GM19099 (cell line): ENCODE results near the gene PCDHA11.

Source experiments
- POLR2A ChIP-seq: IDR thresholded peaks from 3 replicates; pipeline ENCODE4 v1.6.1; 2011; ENCODE audit warnings: low read depth; ENCODE audit not compliant: insufficient read length; ENCODE audit errors: extremely low read depth

The PCDHA11 gene

DNA sequence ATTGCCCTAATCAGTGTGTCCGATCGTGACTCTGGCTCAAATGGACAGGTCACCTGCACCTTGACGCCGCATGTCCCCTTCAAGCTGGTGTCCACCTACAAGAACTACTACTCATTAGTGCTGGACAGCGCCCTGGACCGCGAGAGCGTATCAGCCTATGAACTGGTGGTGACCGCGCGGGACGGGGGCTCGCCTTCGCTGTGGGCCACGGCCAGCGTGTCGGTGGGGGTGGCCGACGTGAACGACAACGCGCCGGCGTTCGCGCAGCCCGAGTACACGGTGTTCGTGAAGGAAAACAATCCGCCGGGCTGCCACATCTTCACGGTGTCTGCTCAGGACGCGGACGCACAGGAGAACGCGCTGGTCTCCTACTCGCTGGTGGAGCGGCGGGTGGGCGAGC, 14.6 kb downstream of the PCDHA11 start:
- TF ChIP-seq POLR2A = no peak

DNA sequence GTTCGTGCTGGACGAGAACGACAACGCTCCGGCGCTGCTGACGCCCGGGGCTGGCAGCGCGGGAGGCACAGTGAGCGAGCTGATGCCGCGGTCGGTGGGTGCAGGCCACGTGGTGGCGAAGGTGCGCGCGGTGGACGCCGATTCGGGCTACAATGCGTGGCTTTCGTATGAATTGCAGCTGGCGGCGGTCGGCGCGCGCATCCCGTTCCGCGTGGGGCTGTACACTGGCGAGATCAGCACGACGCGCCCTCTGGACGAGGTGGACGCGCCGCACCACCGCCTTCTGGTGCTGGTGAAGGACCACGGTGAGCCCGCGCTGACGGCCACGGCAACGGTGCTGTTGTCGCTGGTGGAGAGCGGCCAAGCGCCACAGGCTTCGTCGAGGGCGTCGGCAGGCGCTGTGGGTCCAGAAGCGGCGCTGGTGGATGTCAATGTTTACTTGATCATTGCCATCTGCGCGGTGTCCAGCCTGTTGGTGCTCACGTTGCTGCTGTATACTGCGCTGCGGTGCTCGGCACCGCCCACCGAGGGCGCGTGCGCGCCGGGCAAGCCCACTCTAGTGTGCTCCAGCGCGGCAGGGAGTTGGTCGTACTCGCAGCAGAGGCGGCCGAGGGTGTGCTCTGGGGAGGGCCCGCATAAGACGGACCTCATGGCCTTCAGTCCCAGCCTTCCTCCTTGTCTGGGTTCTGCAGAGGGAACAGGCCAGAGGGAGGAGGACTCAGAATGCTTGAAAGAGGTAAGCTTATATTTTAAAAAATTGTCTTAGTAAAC, 15.4 kb downstream of the PCDHA11 start:
- no peak for TF ChIP-seq POLR2A

DNA sequence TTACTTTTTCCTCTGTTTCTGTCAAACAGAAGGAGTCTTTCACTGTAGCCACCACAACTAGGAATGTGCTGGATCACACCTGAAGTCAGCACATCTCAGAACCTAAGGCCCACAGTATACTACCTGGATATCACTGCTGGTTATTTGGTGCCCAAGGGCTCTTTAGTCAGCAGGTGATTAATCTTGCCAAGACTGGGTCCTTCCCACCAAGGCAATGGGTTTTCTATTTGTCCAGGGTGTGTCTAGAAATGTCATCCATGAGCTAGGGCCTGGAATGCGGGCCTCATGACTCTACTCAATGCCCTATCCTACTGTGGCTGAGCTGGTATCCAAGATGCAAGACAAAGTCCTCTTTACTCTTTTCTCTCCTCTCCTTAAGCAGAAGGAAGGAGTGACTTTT, 47.6 kb downstream of the PCDHA11 start:
- no peak for TF ChIP-seq POLR2A
